Activated naive CD8-positive, alpha-beta T cell (primary cell): ENCODE results near the gene PRCC.

Source experiments
- H3K27ac Mint-ChIP-seq: one replicate; pipeline ENCODE4 v1.8.0; 2021; ENCODE audit warnings: mixed read lengths
- H3K27me3 Mint-ChIP-seq: one replicate; pipeline ENCODE4 v1.8.0; 2021; ENCODE audit warnings: mixed read lengths
- H3K36me3 Mint-ChIP-seq: one replicate; pipeline ENCODE4 v1.8.0; 2021; ENCODE audit warnings: mixed read lengths
- H3K4me1 Mint-ChIP-seq: one replicate; pipeline ENCODE4 v1.8.0; 2021; ENCODE audit warnings: low read depth, mixed read lengths
- H3K4me3 Mint-ChIP-seq: one replicate; pipeline ENCODE4 v1.8.0; 2021; ENCODE audit warnings: mild to moderate bottlenecking, mixed read lengths
- H3K9me3 Mint-ChIP-seq: one replicate; pipeline ENCODE4 v1.8.0; 2021; ENCODE audit warnings: low read depth, mixed read lengths

The PRCC gene

DNA sequence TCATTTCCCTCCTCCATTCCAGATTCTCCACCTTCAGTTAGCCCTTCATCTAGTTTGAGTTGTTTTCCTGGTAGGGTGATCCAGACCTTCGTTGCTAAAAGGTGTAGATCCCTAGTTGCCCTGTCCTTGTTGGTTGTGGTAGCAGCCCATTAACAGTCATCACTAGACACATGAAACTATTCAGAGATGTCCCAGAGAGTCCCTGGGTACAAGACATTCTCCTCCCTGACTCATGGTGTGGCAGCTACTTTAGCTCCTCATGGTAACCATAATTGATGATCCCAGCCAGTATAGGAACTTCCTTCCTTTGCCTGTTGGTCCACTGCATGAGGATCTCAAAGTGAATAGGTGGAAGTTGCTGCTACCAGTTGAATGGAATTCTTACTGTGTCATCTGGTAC, 55.3 kb downstream of the PRCC start:
- Mint-ChIP-seq H3K9me3 (no peaks in the 10 kb centered on the region), H3K36me3 (no peaks in the 10 kb centered on the region), H3K27ac (peak overlapping the region; percentile 68), H3K27me3 (no peaks in the 10 kb centered on the region), H3K4me3 (no peak overlapping the region), H3K4me1 (peaks cover 26% of the 10 kb centered on the region)

DNA sequence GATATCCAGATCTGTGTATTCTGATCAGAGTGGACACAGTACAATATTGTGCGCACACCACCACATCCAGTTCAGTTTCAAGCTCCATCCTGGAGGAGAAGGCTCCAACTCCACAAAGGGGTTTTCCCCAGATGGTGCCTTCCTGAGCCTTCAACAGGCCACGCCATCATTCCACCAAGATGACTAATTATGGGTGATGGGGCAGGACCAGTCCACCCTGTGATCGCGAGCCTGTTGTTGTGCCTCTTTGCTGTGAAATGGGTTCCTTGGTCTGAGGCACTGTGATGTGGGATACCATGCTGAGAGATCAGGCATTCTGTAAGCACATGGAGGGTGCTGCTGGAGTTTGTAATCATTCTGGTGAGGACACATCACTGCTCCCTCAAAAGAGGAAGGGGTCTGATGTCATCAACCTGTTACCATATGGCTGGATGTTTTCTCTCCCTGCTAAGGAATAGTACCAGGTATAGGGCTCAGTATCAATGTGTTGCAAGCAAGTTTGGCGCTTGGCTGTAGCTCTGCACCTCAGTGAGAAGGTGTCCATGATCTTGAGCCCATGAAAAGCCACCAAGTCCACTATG, 56.0 kb downstream of the PRCC start:
- no peaks in the 10 kb centered on the region for H3K9me3 Mint-ChIP-seq
- H3K27me3 Mint-ChIP-seq, result no peaks in the 10 kb centered on the region
- H3K4me3 Mint-ChIP-seq, result no peak overlapping the region
- peaks cover 22% of the 10 kb centered on the region for H3K4me1 Mint-ChIP-seq
- H3K36me3 Mint-ChIP-seq, result no peaks in the 10 kb centered on the region
- no peak overlapping the region for H3K27ac Mint-ChIP-seq

DNA sequence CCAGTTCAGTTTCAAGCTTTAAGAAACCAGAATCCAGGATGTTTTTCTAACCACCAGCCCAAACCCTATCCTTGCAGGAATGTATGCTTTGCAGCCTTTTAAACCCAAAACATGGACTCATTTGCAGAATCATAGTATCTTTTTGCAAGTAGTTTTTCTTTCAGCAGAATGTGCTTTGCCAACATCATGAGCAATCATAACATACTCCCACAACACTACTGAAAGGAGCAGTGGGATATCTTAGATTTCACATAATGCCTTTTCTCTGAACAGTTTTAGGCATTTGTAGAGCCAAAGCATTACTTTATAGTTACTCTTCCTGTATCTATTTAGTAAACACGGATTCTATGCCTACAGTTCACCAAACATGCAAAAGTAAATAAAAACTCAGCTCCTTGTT, 59.3 kb downstream of the PRCC start:
- Mint-ChIP-seq H3K27ac (no peak overlapping the region), H3K36me3 (no peaks in the 10 kb centered on the region), H3K9me3 (no peaks in the 10 kb centered on the region), H3K27me3 (peaks cover 4% of the 10 kb centered on the region), H3K4me3 (no peak overlapping the region), H3K4me1 (peaks cover 13% of the 10 kb centered on the region)

- H3K4me1 Mint-ChIP-seq, result no peaks in the 10 kb centered on the region
- no peak overlapping the region for H3K27ac Mint-ChIP-seq
- H3K9me3 Mint-ChIP-seq, result no peaks in the 10 kb centered on the region
- no peaks in the 10 kb centered on the region for H3K36me3 Mint-ChIP-seq
- H3K4me3 Mint-ChIP-seq, result no peak overlapping the region
- peaks cover 4% of the 10 kb centered on the region for H3K27me3 Mint-ChIP-seq
Measured at GRCh38 chr1:156828400-156829124, 61.2 kb downstream of the PRCC start.

DNA sequence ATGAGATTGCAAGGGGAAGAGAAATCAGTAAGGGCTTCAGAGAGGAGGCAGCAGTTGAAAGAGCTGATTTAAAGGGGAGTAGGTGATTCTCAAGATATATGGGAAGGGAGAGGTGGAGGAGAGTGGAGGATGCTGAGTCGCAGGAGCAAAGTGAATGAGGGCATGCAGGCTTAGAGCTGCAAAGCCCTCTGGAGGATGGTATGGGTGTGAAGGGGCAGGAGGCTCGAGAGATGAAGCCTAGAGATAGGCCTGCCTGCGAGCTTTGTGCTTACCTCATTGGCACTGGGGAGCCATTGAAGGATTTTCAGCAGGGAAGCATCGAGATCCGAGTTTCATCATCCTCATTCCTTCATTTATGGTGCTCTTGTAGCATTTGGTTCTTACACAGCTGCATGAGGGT, 65.1 kb downstream of the PRCC start:
- H3K4me1 Mint-ChIP-seq, result peaks cover 14% of the 10 kb centered on the region
- H3K36me3 Mint-ChIP-seq, result no peaks in the 10 kb centered on the region
- no peak overlapping the region for H3K4me3 Mint-ChIP-seq
- peaks cover 4% of the 10 kb centered on the region for H3K27me3 Mint-ChIP-seq
- H3K9me3 Mint-ChIP-seq, result no peaks in the 10 kb centered on the region
- H3K27ac Mint-ChIP-seq, result no peak overlapping the region

DNA sequence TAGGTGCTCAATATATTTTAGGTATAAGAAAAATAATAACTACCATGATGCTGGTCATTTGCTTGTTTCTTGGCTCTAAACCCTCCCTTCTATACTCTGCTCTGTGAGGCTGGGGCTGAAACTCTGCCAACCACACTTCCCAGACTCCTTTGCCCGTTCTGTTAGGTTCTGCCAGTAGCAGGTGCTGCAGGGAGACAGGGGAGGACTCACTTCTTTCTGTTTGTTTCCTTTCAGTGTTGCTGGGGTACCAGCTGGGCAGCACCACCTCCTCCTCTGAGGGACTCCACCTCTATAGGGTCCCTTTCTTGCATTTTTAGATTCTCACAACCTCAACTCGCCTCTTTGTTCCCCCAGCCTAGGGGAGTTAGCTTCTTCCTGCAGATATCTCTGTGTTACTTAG, 66.3 kb downstream of the PRCC start:
- no peaks in the 10 kb centered on the region for H3K9me3 Mint-ChIP-seq
- no peak overlapping the region for H3K27ac Mint-ChIP-seq
- H3K4me1 Mint-ChIP-seq, result peaks cover 14% of the 10 kb centered on the region
- peaks cover 5% of the 10 kb centered on the region for H3K27me3 Mint-ChIP-seq
- no peak overlapping the region for H3K4me3 Mint-ChIP-seq
- no peaks in the 10 kb centered on the region for H3K36me3 Mint-ChIP-seq

- H3K36me3 Mint-ChIP-seq, result no peaks in the 10 kb centered on the region
- peaks cover 14% of the 10 kb centered on the region for H3K4me1 Mint-ChIP-seq
- H3K27me3 Mint-ChIP-seq, result peaks cover 9% of the 10 kb centered on the region
- H3K4me3 Mint-ChIP-seq, result no peak overlapping the region
- H3K27ac Mint-ChIP-seq, result no peak overlapping the region
- no peaks in the 10 kb centered on the region for H3K9me3 Mint-ChIP-seq
Measured at GRCh38 chr1:156834322-156834721, 67.0 kb downstream of the PRCC start.

DNA sequence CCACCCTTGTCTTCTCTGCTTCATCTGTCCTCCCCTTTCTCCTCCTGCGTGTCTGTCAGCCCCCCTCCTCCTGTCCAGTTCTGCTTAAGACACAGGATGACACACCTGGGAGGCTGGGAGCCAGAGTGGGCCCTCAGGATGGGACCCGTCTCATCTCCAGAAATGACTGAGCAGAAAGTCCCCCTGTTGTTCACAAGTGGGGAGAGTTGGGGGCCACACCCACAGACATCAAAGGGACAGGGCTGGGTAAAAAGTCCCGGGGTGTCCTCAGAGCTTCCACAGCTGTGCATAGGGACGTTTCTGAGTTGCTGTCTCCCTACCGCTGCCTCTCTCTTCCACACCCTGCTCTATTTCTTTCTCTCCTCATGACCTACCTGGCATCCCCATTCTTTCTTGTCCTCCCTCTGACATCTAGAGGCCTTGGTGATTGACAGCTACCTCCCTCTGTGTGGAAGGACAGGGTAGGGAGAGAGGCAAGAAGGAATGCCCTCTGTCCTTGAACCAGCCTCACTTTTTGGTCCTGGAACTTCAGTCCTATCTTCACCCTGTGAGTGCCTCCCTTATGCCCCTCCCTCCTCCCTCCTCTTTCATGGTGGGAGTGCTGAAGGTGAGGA, 68.8 kb downstream of the PRCC start:
- Mint-ChIP-seq H3K27me3 (peaks cover 9% of the 10 kb centered on the region), H3K4me1 (peaks cover 14% of the 10 kb centered on the region), H3K9me3 (no peaks in the 10 kb centered on the region), H3K4me3 (no peak overlapping the region), H3K36me3 (no peaks in the 10 kb centered on the region), H3K27ac (no peak overlapping the region)

DNA sequence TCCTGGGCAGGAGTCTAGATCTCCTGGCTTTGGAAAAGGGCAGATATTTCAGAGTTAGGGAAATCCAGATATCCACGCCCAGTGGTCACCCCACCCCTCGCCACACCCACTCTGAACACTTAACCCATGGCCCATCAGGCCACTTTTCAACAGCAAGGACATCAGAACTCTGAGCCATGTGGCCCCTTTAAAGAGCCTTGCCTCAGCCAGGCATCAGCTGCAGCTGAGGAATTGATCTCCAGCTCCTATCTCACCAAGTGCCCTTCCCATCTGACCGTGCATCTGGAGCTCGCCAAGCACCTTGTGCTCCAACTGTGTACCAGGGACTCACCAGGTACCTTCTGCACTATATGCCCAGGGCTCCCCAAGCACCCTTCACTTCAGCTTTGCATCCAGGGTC, 69.6 kb downstream of the PRCC start:
- Mint-ChIP-seq H3K27me3 (peaks cover 10% of the 10 kb centered on the region), H3K36me3 (no peaks in the 10 kb centered on the region), H3K27ac (no peak overlapping the region), H3K4me3 (no peak overlapping the region), H3K9me3 (no peaks in the 10 kb centered on the region), H3K4me1 (peaks cover 14% of the 10 kb centered on the region)

DNA sequence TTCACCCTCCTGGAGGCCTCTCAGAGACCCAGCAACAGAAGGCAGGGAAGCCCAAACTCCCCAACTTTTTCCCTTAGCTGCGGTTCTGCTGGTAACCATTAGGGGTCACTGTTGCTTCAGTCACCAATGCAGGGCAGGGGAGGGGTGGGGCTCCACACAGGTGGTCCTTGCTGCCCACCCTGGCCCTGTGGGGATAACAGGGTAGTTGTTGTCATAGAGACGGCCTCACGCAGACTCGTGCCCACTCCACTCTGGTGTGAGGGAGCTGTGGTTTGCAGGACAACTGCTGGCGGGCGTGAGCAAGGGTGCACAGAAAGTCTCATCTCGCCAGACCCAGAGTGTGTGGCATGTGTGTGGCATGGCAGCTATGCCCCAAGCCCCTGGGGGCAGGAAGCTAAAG, 71.6 kb downstream of the PRCC start:
- H3K27ac Mint-ChIP-seq, result peak overlapping the region; percentile 34
- H3K4me1 Mint-ChIP-seq, result peaks cover 11% of the 10 kb centered on the region
- H3K27me3 Mint-ChIP-seq, result peaks cover 24% of the 10 kb centered on the region
- no peaks in the 10 kb centered on the region for H3K36me3 Mint-ChIP-seq
- H3K9me3 Mint-ChIP-seq, result no peaks in the 10 kb centered on the region
- H3K4me3 Mint-ChIP-seq, result no peak overlapping the region

- Mint-ChIP-seq H3K4me1 (peaks cover 13% of the 10 kb centered on the region), H3K36me3 (no peaks in the 10 kb centered on the region), H3K4me3 (no peak overlapping the region), H3K9me3 (no peaks in the 10 kb centered on the region), H3K27me3 (peaks cover 25% of the 10 kb centered on the region), H3K27ac (no peak overlapping the region)
Measured at GRCh38 chr1:156839426-156840109, 72.2 kb downstream of the PRCC start.

GRCh38 chr1:156840186-156840897, 73.0 kb downstream of the PRCC start:
- Mint-ChIP-seq H3K36me3 (no peaks in the 10 kb centered on the region), H3K9me3 (no peaks in the 10 kb centered on the region), H3K27me3 (peaks cover 25% of the 10 kb centered on the region), H3K4me1 (peaks cover 20% of the 10 kb centered on the region), H3K27ac (no peak overlapping the region), H3K4me3 (no peak overlapping the region)

GRCh38 chr1:156840898-156841279, 73.6 kb downstream of the PRCC start:
- Mint-ChIP-seq H3K9me3 (no peaks in the 10 kb centered on the region), H3K4me1 (peaks cover 19% of the 10 kb centered on the region), H3K27me3 (peaks cover 28% of the 10 kb centered on the region), H3K4me3 (no peak overlapping the region), H3K27ac (no peak overlapping the region), H3K36me3 (no peaks in the 10 kb centered on the region)

DNA sequence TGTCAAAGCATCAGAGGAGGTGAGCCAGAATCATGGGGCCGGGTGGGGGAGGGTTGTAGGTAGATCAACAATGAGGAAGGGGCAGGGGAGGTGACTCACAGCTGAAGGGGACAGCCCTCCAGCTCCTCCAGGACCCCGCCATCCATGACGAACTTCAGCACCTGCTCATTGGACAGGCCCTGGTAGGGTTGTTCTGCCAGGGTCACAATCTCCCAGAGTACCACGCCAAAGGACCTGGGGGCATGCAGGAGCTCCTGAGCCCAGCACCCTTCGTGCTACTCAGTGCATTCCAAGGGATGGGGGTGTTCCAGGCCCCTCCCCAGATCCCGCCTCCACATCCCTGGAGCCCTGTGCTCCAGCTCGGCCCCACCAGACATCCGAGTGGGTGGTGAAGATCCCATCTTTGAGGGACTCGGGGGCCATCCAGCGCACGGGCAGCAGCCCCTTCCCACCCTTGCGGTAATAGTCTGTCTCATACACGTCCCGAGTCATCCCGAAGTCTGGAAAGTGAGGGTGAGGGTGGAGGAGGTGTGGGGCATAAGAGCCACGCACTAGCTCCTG, 74.0 kb downstream of the PRCC start:
- H3K27ac Mint-ChIP-seq, result no peak overlapping the region
- peaks cover 15% of the 10 kb centered on the region for H3K4me1 Mint-ChIP-seq
- H3K27me3 Mint-ChIP-seq, result peaks cover 28% of the 10 kb centered on the region
- H3K9me3 Mint-ChIP-seq, result no peaks in the 10 kb centered on the region
- no peak overlapping the region for H3K4me3 Mint-ChIP-seq
- no peaks in the 10 kb centered on the region for H3K36me3 Mint-ChIP-seq
